ENCODE measurements around the gene CHST11. TPM values are rescaled to one million over a fixed set of nuclear protein-coding genes. Genes with fewer than 3 reads are reported as not detected.

CHST11 gene
- total RNA-seq, 1 experiment from 2014 or later, result 6.7 TPM

GRCh38 chr12:104703372-104703771 lies 246.6 kb downstream of the CHST11 start:
- Histone ChIP-seq H3K4ac (ENCODE audit: low read depth, low read length) (no peak overlapping the region), H3K4me2 (ENCODE audit: insufficient read depth, insufficient read length, low read length) (no peak overlapping the region), H3K79me2 (ENCODE audit: insufficient read depth, low read length) (no peaks in the 10 kb centered on the region), H4K5ac (ENCODE audit: insufficient read length, low read depth, low read length) (no peak overlapping the region), H3K23ac (ENCODE audit: insufficient read length, low read depth, low read length) (no peak overlapping the region), H3K18ac (ENCODE audit: insufficient read length, low read depth, low read length) (no peak overlapping the region), H3K23me2 (ENCODE audit: insufficient read length, low read depth, low read length, poor library complexity, severe bottlenecking) (no peaks in the 10 kb centered on the region), H2AFZ (ENCODE audit: low read length) (no peak overlapping the region), H4K8ac (replicated peaks; ENCODE audit: insufficient read length, low read depth, low read length) (no peak overlapping the region), H3K9ac (ENCODE audit: extremely low read depth, insufficient read length, low read length) (no peak overlapping the region), H3K14ac (ENCODE audit: insufficient read depth, low read length) (no peak overlapping the region), H3K27me3 (ENCODE audit: insufficient read depth, low read length) (no peaks in the 10 kb centered on the region), H2AK5ac (ENCODE audit: insufficient read length, low read length) (no peak overlapping the region), H3K79me1 (ENCODE audit: insufficient read depth, low read depth, low read length, poor library complexity, severe bottlenecking) (no peaks in the 10 kb centered on the region), H3K9me3 (ENCODE audit: control insufficient read depth, low read depth, low read length) (no peaks in the 10 kb centered on the region), H2BK5ac (ENCODE audit: insufficient read length, low read length) (no peak overlapping the region), H3T11ph (ENCODE audit: low read length) (no peak overlapping the region), H2BK20ac (ENCODE audit: low read depth, low read length, poor library complexity, severe bottlenecking) (no peak overlapping the region), H2BK120ac (ENCODE audit: low read depth, low read length, poor library complexity, severe bottlenecking) (no peak overlapping the region), H3K56ac (ENCODE audit: insufficient read length, low read depth, low read length) (no peak overlapping the region), H2BK15ac (ENCODE audit: low read depth, low read length) (no peak overlapping the region), H2BK12ac (ENCODE audit: insufficient read length, low read depth, low read length) (no peak overlapping the region), H3K27ac (ENCODE audit: insufficient read length, low read depth, low read length) (no peak overlapping the region), H4K20me1 (ENCODE audit: control insufficient read depth, insufficient read depth, insufficient read length) (no peaks in the 10 kb centered on the region), H3K4me1 (ENCODE audit: insufficient read depth, low read length) (peaks cover 8% of the 10 kb centered on the region; the same call in 1 of the 2 replicates), H4K91ac (ENCODE audit: insufficient read length, low read depth, low read length) (no peak overlapping the region)
- Mint-ChIP-seq H3K4me3 (no peak overlapping the region), H3K27me3 (ENCODE audit: low read depth) (no peaks in the 10 kb centered on the region), H3K27ac (peak overlapping the region in 2 of 3 experiments; percentile 16 to 71; a peak in 2 of 7 replicates), H3K9me3 (no peaks in the 10 kb centered on the region), H3K4me1 (peaks cover 45 to 56% of the 10 kb centered on the region in 2 experiments), H3K36me3 (ENCODE audit: insufficient read depth in 1 of 3, low read depth in 3 of 3) (no peaks in the 10 kb centered on the region; a peak in 1 of 7 replicates)
- DNase-seq, result no peak
- TF ChIP-seq CTCF (conservative IDR thresholded peaks at IDR 0.05), result no peak
- no CpG with 5 or more reads among the region's 8 CpGs for WGBS (ENCODE audit: extremely low coverage, insufficient read length, low lambda C conversion rate)
